GM21367 (cell line): Measurements from ENCODE around the gene MYADM.
"Not testable (repeated sequence)": the region's sequence is repeated elsewhere in the genome, so short reads cannot be mapped to it uniquely, and the experiment has no call there.

Experiments
- ATAC-seq: cut with Tn5 transposase; IDR thresholded peaks from one replicate; pipeline ENCODE4 v1.9.1; 2021; ENCODE audit not compliant: unreplicated experiment

Gene MYADM

GRCh38 chr19:53867225-53868090, at the start of gene MYADM:
TSS of gene MYADM (plus strand) at chr19:53867883. CDS start at chr19:53873530, 5,647 bp downstream.
- ATAC-seq: peak; percentile 63

- no peak for ATAC-seq
Observed at GRCh38 chr19:53818756-53819155, 48.9 kb upstream of the MYADM start.

- ATAC-seq: no peak
Observed at GRCh38 chr19:53819861-53820260, 47.8 kb upstream of the MYADM start.

- ATAC-seq: no peak
Observed at GRCh38 chr19:53823380-53824120, 44.1 kb upstream of the MYADM start.

- ATAC-seq: no peak
Observed at GRCh38 chr19:53824134-53824611, 43.5 kb upstream of the MYADM start, which contains the start of gene NLRP12. TSS of gene NLRP12 (minus strand) at chr19:53824314. CDS start at chr19:53824174, 140 bp downstream.

GRCh38 chr19:53826876-53827275, 40.8 kb upstream of the MYADM start:
- no peak for ATAC-seq

- ATAC-seq: no peak
Observed at GRCh38 chr19:53828531-53828930, 39.2 kb upstream of the MYADM start.

- ATAC-seq: not testable (repeated sequence)
Observed at GRCh38 chr19:53832861-53833260, 34.8 kb upstream of the MYADM start.

GRCh38 chr19:53838446-53838845, 29.2 kb upstream of the MYADM start:
- not testable (repeated sequence) for ATAC-seq

GRCh38 chr19:53840241-53840640, 27.4 kb upstream of the MYADM start:
- ATAC-seq: not testable (repeated sequence)

- ATAC-seq: not testable (repeated sequence)
Observed at GRCh38 chr19:53840914-53841313, 26.8 kb upstream of the MYADM start.

GRCh38 chr19:53844849-53845246, 22.8 kb upstream of the MYADM start:
- ATAC-seq: no peak

- no peak for ATAC-seq
Observed at GRCh38 chr19:53847555-53847954, 20.1 kb upstream of the MYADM start.

GRCh38 chr19:53849237-53849676, 18.4 kb upstream of the MYADM start:
- ATAC-seq: no peak

- no peak for ATAC-seq
Observed at GRCh38 chr19:53853707-53854106, 14.0 kb upstream of the MYADM start.

- ATAC-seq: no peak
Observed at GRCh38 chr19:53864308-53864836, 3.3 kb upstream of the MYADM start.

GRCh38 chr19:53865523-53865917, 2.2 kb upstream of the MYADM start:
- ATAC-seq: no peak

- ATAC-seq: no peak
Observed at GRCh38 chr19:53865918-53866864, 1.5 kb upstream of the MYADM start.

GRCh38 chr19:53866865-53867224, 838 bp upstream of the MYADM start:
- ATAC-seq: no peak

GRCh38 chr19:53868091-53868891, 608 bp downstream of the MYADM start:
- no peak for ATAC-seq
